ENCODE results near the gene TAPT1.
"Not testable (repeated sequence)": the region's sequence is repeated elsewhere in the genome, so short reads cannot be mapped to it uniquely, and the experiment has no call there.

The TAPT1 gene

DNA sequence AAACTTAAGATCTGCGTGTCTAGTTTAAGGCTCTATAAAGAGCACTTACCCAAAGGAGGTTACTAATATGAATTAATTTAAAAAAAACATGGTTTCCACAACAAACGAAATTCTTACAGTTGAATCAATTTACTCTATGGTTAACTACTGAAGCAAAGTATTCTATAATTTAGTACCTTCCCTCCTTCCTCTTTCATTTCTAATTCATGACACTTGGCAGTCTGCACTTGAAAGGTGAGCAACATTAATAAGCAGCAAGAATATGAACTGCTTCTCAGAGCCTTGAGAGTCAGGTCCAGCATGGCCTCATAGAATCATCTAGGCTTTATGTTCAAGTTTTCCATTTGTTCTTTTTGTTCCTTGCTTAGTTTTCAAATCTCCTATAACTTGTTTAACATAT is 42.7 kb downstream of the TAPT1 start:
- no peak for DNase-seq (ENCODE audit: low read depth in 3 of 3)

DNA sequence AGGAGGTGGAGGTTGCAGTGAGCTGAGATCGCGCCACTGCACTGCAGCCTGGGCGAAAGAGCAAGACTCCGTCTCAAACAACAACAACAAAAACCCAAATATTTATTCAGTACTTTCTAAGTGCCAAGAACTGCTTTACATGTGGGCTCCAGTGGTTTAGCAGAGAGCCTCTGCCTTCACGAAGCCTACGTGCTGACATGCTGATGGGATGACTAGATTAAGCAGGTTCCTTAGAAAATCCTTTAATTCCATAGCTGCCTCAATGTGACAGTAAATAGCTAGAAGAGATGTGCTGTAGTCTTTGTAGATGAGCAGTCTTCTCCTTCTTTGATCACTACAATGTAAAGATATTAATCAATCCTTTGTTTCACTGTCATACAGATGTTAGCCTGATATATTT is 49.6 kb downstream of the TAPT1 start:
- no peak for DNase-seq (ENCODE audit: low read depth in 3 of 3)

DNA sequence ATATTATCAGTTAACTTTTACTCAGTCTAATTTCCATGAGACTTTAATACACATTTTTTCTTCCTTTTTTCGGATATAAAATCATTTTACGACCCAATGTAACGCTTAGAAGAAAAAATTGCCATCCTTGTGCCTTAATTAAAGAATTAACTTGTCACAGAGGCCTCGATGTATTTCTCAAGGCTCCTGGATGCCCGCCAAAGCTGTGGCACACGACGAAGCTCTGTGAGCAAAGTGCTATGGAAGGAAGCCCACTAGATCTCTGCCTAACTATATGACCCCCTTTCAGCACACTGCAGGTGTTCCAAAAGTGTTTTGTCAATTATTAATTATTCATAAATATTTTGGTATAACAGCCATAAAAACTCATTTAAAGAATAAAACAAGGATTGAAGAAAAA is 54.4 kb downstream of the TAPT1 start:
- DNase-seq (ENCODE audit: low read depth in 3 of 3) = no peak

DNA sequence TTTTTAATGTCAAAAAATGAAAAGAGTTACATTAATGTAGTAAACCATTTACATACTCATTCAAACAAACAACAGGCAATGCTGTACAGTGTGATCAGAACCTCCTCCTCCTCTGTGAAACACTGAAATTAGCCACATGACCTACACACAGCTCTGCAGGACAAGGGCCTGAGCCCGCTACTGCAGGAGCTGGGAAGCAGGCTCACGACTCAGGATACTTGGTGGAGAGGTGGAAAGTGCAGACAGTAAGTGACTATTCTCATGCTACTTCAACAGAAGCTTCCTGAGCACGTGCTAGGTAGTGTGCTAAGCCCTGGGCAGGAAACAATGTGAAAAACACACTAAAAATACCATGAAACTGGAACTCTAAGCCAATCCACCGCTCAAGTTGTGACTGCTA is 56.8 kb downstream of the TAPT1 start:
- DNase-seq (ENCODE audit: low read depth in 3 of 3) = no peak

DNA sequence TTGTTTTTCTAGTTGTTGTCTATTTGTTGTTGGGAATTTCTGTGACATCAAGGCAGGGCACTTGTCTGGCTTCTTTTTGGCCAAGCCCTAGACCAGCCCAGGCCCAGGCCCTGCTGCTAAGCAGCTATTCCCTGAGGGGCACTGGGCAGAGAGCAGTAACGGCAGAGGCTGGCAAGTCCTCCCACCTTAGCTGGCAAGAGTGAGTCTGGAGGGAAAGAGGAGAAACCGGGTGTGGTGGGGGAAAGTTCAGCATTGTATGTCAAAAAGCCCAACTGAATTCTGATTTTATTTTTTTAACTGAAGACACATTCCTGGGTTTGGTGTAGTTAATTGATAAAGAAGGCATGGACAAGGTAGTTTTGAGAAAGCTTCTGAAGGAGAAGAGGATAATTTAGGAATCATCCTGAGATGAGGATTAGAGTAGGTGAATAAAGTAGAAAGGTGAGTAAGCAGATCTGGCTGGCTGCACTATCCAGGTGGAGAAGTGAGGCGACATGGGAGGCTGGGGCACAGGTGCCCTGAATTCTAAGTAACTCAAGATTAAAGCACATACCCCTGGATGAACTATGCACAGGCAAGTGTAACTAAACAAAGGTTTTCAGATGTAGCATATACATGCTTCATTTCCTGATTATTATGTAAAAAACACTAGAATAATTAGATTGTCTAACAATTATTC is 57.4 kb downstream of the TAPT1 start:
- DNase-seq (ENCODE audit: low read depth in 3 of 3) = no peak

DNA sequence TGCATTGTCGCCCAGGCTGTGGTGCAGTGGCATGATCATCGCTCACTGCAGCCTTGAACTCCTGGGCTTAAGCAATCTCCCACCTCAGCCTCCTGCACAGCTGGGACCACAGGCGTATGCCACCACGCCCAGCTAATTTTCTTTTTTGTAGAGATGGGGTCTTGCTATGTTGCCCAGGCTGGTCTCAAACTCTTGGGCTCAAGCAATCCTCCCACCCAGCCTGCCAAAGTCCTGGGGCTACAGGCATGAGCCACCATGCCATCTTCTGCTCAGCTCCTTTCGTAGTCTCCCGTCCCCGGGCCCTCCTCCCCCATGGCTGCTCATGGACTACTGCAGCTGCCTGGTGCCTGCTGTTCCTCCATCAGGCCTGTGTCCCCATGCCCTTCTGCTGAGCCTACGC is 58.1 kb downstream of the TAPT1 start:
- no peak for DNase-seq (ENCODE audit: low read depth in 3 of 3)

DNA sequence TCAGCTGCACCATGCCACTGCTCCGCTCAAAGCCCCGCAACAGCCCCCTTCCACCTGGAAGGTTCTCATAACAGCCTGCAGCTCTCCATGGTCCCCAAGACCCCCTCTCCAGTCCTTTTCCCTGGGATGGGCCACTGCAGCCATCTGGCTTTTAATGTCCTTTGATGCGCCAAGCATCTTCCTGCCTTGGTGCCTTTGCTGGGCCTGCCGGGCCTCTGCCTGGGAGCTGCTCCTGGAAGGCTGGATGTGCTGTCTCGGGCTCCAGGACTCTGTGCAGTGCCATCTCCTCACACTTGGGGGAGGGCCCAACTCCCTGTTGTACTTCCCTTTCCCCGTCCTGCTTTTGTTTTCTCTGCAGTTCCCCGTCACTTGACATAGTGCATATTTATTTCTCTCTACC is 60.3 kb downstream of the TAPT1 start:
- DNase-seq (ENCODE audit: low read depth in 3 of 3) = no peak

DNA sequence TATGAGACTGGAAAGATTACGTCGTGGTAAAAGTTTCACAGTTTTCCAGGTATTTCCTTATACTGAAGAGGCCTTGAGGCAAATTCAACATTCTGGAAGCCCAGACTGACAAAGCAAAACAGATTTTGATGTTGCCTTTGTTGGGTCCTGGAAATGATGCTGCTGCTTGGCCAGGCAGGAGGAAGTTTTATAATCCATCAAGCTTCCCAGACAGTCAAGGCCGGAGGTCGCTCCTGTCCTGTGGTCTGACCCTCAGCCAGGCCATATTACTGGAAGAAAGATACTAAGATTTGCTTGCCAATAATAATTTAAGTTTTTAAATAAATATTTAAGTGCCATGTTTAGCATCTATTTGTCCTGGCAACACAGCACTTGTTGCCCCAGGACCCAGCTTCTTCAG is 63.4 kb downstream of the TAPT1 start:
- DNase-seq (ENCODE audit: low read depth in 3 of 3) = no peak

DNA sequence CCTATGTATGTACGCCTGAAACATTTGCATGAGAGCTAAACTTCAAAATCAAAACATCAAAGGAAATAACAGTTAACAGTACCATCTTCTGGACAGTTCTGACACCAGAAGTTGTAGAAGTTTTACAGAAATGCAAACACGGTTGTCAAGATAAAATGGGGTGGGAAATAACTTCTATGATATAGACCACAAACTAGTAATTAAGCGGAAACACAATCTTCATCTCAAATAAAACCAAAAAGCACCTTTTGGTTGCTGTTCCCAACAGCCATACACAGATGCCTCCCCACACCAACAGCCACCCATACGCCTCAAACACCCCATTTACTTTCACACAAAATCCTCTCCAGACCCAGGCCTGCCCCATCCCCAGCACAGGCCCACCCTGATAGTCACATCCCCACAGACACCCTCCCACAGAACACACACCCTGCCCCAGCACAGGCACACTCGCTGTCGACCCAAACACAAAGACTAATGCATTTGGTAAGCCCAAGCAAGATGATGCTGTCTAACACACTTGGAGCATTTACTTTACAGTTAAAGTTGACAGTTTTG is 64.3 kb downstream of the TAPT1 start:
- no peak for DNase-seq (ENCODE audit: low read depth in 3 of 3)

DNA sequence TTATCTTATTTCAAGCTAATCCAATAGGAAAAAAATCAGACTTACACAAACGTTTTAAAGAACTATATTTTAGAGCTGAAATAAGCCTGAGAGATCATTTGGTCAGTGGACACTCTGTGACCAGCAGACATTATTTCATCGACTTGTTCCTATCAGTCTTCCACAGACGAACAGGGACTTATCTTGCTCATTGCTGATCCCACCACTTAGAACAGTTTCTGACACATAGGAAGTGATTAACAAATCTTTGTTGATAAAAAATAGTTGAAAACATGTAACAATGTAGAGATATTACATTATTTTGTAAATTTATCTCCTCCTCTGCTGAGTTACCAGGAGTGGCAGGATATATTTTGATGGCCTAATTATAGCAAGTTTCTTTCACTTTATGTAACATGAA is 65.8 kb downstream of the TAPT1 start:
- DNase-seq (ENCODE audit: low read depth in 3 of 3) = no peak

DNA sequence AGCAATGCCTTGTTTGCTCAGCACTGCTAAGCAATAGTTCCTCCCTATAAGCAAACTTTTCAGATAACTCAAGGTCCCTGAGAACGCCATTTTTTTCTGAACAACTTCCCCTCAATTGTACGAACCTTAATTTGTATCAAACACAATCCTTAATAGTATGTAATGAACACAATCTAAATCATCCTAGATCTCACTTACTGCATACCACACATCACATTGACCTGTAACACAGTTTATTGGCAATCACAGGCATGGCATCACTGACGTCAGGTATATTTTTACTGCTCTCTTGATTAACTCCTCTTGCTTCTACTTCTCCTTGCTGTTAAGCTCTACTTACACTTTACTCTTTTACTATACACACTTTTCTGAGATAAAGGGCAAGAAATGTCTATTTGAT is 67.0 kb downstream of the TAPT1 start:
- no peak for DNase-seq (ENCODE audit: low read depth in 3 of 3)

DNA sequence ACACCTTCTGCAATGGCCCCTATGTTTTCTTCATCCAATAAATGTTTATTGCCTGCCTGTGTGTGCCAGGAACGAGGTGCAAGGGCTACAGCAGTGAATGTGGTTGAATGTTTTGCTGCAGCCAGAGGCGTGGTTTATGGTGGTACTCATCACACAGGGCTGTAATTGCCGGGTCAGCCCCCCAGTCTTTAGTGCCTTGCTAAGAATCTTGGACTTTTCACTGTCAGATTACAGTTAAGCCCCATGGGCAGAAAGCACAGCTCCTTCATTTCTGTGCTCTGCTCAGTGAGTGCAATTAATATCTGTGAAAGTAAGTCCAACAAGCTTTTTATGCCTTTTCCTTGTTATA is 67.8 kb downstream of the TAPT1 start:
- DNase-seq (ENCODE audit: low read depth in 3 of 3) = no peak

DNA sequence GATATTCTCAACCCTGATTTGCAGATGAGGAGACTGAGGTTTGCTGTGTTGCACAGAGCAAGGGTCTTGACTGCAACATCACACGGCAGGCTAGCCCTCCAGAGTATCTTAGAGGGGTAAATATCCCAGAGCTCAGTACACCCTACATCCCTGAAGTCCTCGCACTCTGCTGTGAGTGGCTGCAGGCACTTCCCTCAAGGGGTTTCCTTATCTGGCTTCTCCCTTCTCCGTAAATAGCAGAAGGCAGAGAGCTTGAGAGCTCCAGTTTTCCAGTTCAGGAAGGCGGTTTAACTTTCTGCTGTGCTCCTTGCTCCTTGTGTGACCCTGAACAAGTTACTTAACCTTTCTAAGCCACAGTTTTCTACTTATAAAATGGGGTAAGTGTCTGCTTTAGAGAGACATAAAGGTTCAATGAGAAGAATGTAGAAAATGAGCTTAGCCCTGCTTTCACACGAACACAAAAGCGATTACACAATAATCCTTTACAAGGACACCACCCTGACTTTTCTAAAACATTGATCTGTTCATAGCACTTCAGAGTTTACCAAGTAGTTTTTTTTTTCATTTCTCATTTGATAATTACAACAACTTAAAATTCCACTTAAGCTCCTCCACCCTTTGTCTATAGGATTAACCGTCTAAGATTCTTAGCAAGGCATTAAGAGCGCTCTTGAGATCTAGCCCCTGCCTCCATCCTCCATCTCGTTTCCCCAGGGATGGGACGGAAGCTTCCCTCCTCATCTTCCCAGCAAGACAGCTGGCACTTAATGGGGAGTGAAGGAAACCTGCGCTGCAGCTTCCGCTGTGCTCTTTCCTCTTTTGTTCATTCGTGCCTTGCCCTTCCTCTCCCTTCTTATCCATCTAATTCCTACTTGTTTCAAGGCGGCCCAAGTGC is 68.4 kb downstream of the TAPT1 start:
- no peak for DNase-seq (ENCODE audit: low read depth in 3 of 3)

DNA sequence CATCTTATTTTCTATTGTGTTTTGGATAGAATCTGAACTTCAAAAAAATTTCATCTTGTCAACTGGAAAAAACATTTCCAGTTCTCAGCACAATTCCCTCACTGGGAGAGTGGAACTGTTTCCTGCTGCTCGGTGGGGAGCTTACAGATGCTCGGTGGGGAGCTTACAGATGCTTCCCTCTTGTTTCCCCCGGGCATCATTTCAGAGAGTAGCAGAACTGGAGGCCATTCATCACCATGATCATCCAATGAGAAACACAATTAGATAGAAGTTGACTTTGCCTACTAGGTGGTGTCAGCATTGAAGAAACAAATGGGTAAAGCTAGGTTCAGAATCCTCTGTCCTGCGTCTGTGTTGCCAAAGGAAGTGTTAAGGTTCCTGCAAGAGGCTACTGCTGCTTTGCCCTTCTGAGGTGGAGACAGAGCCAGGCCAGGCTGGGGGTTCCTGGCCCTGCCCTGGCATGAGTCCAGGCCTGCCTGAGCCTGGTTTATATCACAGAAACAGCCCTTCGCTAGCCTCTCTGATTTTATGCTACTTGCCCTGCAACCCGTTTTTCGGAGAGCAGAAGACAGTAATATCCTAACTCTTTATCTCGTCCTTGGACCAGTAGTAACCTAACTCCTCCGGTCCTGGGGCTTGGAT is 70.6 kb downstream of the TAPT1 start:
- no peak for DNase-seq (ENCODE audit: low read depth in 3 of 3)

DNA sequence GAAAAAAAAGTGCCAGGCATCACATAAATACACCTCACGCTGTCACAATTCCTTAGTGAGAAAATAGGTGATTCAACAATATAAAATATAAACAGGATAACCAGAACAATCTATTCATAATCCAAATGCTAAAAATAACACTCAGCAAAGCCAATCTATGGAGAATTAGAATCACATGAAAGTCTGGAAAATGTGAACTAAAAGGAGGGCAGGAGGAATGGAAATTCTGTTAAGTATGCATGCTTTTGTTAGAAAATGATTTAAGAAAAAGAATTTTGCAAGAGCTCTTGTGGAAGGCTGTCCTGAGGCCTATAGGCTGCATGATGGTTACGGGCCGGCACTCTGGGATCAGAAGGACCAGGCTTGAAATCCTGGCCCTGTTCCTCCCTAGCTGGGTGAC is 71.8 kb downstream of the TAPT1 start:
- no peak for DNase-seq (ENCODE audit: low read depth in 3 of 3)

DNA sequence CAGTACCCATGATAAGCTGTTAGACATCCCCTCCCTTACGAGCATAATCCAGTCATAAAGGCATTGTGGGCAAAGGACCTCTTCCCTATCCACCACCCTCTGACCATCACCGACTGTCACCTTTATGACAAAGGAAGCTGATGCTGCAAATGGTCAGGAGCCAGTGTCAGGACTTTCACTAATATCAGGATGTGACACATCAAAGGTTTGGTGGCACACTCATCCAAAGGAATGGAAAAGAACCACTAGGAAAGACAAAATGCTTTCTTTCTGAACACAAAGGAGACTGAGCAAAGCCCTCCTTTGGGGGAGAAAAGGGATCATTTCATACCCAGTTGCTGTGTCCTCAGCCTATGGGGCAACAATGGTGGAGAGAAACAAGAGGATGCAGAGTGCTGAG is 75.6 kb downstream of the TAPT1 start:
- no peak for DNase-seq (ENCODE audit: low read depth in 3 of 3)

DNA sequence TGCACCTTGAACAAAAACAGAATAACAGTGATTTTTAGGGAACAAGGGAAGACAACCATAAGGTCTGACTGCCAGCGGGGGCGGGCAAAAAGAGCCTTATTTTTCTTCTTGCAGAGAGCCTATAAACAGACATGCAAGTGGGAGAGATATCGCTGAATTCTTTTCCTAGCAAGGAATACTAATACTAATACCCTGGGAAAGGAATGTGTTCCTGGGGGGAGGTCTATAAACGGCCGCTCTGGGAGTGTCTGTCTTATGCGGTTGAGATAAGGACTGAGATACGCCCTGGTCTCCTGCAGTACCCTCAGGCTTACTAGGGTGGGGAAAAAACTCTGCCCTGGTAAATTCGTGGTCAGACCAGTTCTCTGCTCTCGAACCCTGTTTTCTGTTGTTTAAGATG is 81.4 kb downstream of the TAPT1 start:
- not testable (repeated sequence) for DNase-seq (ENCODE audit: low read depth in 3 of 3)

DNA sequence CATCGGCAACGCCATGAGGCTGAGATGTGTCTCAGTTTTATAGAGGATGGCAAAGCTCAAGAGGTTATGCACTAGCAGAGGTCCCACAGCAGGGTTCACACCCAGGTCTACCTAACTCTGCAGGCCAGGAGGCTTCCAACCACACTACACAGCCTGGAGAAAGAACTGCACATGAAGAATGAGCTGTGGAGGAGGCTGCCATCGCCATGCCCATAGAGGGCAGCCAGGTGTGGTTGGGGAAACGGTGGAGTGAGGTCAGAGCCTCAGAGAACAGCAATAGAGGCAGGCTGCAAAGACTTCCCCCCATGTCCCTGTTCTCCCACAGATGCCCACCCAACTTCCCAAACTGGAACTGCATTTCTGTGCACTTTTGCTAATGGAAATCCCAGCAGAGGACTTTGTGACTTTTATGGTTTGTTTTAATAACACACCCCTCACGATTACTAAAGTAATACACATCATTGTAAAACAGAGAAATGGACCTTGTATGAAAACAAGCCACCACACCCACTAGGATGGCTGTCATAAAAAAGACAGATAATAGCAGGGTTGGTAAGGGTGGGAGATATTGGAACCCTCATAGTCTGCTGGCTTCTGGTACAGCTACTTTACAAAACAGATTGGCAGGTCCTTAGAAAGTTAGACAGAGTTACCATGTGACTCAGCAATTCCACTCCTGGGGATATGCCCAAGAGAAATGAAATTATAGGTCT is 83.5 kb downstream of the TAPT1 start:
- DNase-seq (ENCODE audit: low read depth in 3 of 3) = no peak

DNA sequence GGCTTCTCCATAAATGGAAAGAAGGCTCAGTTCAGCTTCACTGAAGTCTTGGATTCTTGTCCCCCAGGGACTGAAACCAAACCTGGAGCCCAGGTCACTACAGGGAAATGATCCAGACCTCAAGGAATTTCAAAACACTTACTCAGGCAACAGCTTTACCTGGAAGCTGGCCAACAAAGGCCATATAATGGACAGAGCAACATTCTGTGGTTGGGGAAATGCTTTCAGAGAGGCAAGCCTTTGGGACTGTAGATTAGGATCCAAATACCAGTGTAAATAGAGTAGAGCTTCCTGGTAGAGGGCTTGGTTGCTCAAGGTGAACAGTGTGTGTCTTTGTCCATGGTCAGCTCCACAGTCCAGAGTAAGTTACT is 85.4 kb downstream of the TAPT1 start:
- no peak for DNase-seq (ENCODE audit: low read depth in 3 of 3)

DNA sequence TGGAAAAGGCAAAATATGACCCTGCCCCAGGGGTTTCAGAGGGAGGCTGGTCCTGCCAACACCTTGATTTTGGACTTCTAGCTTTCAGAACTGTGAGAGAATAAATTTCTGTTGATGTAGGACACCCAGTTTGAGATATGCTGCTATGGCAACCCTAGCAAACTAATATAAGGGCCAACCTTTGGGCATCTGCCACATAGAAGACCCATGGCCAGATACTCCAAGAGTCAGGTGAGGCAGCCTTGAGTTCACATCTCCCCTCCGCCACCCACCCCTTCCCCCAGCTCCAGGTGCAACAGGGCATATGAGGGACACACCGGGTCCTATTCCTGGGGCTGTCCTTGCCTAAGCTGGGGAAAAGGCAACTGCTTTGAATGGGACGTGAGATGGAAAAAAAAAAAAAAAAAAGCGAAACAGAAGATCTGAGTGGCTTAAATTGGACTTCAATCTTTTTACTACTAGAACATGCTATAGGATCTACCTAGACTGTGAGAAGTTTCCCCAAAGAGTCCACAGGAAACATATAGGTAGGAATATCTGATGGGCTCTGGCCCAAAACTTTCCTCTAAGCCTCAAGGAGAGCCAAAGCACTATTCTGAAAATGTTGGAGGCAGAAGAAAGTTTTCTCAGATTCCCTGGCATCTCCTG is 85.9 kb downstream of the TAPT1 start:
- no peak for DNase-seq (ENCODE audit: low read depth in 3 of 3)

DNA sequence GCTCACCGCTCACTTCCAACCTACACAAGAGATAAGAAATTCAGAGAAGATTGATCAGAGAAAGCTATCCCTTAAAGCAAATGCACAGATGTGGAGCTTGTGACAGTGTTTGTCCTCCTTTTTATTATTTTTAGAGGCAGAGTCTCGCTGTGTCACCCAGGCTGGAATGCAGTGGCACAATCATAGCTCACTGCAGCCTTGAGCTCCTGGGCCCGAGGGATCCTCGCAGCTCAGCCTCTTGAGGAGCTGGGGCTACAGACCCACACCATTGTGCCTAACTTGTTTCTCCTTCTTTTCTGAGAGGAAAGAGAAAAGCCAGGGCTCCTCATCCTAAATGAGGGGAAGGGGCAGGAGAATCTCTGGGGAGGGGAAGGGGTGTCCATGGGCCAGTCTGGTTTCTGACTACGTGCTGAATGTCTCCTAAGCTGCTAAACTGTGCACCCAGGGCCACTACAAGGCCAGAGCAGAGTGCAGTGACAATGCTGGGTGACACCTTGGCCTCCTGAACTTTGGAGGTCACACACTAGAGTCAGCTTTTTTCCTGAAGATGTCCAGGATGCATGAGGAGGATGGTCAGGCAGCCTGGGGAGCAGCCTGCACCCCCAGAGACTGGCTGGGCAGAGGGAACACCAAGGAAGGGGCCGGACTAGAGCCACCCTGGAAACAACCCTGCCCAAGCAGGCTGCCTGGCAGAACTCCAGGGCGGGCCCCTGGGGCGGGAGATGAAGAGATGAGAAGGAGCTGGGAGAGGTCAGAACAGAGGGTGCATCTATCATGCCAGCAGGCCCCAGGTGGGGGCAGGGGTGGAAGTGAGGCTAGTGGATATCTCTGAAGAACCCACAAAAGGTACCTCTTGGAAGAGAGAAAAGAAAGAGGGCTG is 87.0 kb downstream of the TAPT1 start:
- no peak for DNase-seq (ENCODE audit: low read depth in 3 of 3)

Measured in stimulated activated CD4-positive, alpha-beta T cell treated with anti-CD3 and anti-CD28 coated beads, TNF-alpha, amount 100 ng/mL, for 24 hours (primary cell).